Stimulated activated CD8-positive, alpha-beta memory T cell treated with anti-CD3 and anti-CD28 coated beads, Interleukin-12 subunit alpha, Interleukin-12 subunit beta, amount 100 ng/mL, for 4 hours (primary cell): ENCODE measurements around the gene EARS2.

Source experiments
- DNase-seq: peaks from one replicate; pipeline ENCODE4 v3.0.0-alpha.2; 2020; ENCODE audit warnings: low read depth

The EARS2 gene

GRCh38 chr16:23482778-23483177, 74.4 kb downstream of the EARS2 start:
- peak; percentile 41 for DNase-seq

- no peak for DNase-seq
Observed at GRCh38 chr16:23480257-23480656, 76.9 kb downstream of the EARS2 start.

GRCh38 chr16:23479138-23479537, 78.0 kb downstream of the EARS2 start:
- no peak for DNase-seq

- DNase-seq: no peak
Observed at GRCh38 chr16:23478566-23478965, 78.6 kb downstream of the EARS2 start.

GRCh38 chr16:23476289-23476688, 80.9 kb downstream of the EARS2 start:
- DNase-seq: no peak
